HG02642 (cell line): Measurements from ENCODE around the gene FICD.
"Not testable (repeated sequence)": the region's sequence is repeated elsewhere in the genome, so short reads cannot be mapped to it uniquely, and the experiment has no call there.

Source experiments
- ATAC-seq: cut with Tn5 transposase; IDR thresholded peaks from one replicate; pipeline ENCODE4 v1.9.1; 2021; ENCODE audit warnings: mild to moderate bottlenecking; ENCODE audit not compliant: unreplicated experiment, poor library complexity

The FICD gene

DNA sequence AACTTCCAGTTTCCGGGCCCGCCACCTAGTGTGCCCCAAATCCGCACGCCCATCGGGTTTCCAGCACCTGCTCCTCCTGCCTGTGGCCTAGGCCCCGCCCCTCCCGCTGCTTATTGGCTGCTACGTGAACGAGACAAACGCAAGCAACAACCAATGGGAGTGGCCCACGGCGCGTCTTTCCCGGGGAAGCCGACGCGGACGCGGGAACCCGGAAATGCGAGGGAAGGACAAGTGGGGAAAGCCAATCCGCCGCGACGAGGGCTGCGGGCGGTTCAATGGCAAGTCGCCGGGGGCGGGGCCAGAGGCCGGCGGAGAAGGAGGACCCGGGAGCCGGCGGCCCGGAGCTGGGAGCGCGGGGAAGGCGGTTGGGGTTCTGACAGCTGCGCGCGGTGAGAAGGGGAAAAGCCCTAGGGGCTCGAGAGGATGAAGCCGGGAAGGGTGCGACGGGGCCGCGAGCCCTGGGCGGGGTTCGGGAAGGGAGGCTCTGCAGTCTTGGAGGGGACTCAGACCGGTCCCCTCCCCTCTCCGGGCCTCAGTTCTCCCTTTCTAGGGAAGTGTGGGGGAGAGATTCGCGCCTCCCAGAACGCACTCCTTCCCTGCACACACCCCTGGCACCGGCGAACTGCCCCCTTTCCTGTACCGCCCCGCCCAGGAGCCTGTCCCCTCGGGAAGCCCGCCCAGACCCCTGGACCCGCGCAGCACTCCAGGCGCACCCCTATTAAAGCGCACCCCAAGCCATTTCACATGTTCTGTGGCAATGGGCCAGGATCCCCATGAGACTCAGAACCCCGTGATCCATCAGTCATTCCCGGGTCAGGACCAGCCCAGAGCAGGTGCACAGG is at the start of gene FICD:
TSS of gene FICD (plus strand) at position 305 of the 842 bp plus-strand sequence. CDS start 1,696 bp downstream, outside the sequence.
- ATAC-seq: peak; percentile 89

- no peak for ATAC-seq
Measured at GRCh38 chr12:108465417-108465816, 49.7 kb upstream of the FICD start.

- no peak for ATAC-seq
Measured at GRCh38 chr12:108468196-108468968, 46.7 kb upstream of the FICD start.

DNA sequence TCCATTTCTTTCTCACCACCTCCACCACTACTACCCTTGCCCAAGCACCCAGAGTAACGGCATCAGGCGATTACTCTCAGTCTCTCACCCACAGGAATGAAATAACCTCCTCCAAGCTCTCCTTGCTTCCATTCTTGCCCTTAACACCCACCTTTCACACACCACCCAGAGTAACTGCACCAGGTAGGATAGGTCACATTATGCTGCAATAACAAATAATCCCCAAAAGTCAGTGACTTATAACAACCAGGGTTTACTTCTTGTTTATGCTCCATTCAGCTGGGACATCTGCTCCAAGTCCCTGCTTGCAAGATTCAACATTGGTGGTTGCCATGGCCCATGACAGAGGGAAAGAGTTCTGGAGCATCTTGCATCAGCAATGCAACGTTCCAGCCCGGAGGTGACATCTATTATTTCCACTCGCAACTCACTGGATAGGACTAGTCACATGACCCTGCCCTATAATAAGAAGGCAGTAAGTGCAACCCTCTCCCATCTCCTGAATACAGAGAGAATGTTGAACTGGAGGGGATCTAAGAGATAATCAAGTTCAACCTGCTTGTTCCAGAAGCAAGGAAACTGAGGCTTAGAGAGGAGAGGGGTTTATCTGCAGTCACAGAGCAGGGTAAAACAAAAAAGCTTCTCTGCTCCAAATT is 41.5 kb upstream of the FICD start:
- no peak for ATAC-seq

DNA sequence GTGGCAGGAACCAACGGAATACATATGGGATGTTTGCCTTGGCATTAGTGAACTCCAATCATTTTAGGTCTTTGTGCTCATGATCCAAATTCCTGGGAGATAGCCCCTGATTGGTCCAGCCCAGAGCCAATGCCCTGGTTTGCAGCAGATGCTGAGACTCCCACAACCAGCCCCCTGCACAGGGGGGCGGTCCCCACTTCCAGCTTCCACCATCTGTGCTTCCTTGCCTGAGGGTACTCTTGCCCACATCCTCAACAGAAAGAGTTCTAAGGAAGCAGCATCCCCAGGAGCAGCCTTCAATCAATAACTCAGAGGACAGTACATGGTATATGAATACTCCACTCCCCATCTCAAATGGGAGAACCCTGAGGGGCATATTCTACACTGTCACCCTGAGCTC is 39.7 kb upstream of the FICD start:
- no peak for ATAC-seq

DNA sequence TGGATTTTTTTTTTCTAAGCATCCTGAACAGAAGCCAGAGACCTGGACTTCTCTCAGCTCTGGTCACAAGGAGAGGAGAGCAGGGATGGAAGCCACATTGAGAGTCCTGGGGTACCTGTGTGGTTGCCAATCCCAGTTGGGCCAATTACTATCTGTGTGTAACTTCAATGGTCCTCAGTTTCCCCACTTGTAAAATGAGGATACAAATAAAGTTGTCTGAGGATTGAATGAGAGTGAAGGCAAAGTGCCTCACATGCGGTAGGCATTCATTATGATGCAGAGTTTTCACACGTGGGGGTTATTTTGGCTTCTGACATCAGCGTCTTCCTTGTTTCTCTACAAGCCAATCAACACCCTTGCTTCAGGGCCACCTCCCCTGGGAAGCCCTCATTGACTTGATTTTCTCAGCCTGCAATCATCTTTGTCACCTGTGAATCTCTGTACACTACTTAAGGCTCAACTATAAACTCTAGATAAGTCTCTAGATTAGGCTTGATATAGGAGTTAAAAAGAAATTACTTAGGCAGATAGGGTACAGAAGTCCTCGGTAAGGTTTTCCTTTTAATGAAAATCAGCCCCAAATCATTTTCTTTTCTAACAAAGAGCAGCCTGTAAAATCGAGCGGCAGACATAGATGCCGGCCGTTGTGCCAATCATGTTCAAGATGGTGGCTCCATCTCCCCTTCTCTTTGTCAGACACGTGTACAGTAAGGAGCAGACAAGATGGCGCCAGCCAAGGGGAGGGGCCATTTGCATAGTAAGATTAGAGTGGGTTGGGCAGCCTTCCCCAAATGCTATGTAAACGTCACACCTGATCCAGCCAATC is 37.8 kb upstream of the FICD start:
- ATAC-seq: no peak

GRCh38 chr12:108477881-108478259 is 37.2 kb upstream of the FICD start:
- no peak for ATAC-seq

DNA sequence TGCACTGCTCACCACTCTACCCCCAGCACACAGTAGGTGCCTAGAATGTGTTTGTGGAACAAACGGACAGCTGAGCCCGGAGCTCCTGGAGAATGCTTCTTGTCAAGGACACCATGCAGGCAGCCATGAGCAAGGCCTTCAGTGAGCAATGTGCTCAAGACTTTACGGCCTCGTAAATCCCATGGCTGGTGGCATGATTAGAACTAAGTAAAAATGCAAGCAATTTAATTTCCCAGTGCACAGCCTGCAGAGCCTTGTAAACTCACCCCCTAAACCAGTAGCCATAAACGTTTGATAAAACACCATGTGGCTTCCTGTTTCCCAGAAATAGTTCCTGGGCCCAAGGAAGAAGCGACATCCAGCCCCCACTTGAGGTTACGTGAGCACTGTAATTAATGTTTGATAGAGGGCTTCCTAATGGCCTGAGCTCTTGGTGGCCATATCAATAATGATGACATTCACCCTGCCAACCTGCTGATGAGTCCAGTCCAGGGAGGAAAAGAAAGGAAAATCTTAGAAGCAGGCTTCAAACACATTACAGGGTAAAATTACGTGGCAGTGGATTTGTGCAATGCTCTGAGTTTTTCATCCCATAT is 36.4 kb upstream of the FICD start:
- no peak for ATAC-seq

DNA sequence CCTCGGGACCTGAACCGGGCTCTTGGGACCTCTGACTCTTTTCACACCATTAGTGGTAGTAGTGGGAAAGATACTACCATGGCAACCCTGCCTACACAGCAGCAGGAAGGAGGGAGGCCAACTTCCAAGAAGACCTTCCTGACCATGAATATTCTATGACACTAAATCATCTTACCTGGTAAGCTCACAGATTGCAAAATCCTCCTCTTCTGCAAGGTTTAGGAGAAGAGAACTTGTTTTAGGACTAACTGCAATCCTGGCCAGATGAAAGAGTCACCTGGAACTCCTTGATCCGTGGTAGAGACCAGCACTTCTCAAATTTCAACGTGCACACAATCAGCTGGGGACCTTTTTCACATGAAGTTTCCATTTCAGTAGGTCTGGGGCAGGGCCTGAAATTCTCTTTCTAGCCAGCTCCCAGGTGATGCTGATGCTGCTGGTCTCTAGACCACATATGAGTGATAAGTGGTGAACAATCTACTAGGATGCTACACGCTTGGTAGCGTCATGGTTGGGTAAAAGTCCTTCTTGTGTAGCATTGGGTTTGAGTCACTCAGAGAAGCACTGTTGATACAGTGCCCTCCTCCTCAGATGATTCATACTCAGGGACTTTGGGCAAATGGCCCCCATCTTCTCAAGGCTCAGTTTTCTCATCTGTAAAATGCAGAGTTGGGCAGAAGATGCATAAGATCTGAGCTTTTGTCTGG is 35.6 kb upstream of the FICD start:
- no peak for ATAC-seq

DNA sequence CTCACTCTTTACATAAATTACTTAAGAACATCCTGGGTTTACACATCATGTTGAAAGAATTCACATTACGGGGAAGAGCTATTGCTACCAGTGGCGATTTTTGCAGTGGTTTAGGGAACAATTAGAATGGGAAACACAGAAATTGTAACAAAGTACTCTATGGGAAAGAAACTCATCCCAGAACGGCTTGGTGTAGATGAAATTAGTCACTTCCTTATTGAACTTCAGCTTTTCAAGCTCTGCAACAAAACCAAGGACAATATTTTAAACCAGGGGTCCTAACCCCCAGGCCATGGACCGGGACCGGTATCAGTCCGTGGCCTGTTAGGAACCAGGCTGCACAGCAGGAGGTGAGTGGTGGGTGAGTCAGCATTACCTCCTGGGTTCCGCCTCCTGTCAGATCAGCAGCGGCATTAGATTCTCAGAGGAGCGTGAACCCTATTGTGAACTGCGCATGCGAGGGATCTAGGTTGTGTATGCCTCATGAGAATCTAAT is 32.3 kb upstream of the FICD start:
- ATAC-seq: no peak

DNA sequence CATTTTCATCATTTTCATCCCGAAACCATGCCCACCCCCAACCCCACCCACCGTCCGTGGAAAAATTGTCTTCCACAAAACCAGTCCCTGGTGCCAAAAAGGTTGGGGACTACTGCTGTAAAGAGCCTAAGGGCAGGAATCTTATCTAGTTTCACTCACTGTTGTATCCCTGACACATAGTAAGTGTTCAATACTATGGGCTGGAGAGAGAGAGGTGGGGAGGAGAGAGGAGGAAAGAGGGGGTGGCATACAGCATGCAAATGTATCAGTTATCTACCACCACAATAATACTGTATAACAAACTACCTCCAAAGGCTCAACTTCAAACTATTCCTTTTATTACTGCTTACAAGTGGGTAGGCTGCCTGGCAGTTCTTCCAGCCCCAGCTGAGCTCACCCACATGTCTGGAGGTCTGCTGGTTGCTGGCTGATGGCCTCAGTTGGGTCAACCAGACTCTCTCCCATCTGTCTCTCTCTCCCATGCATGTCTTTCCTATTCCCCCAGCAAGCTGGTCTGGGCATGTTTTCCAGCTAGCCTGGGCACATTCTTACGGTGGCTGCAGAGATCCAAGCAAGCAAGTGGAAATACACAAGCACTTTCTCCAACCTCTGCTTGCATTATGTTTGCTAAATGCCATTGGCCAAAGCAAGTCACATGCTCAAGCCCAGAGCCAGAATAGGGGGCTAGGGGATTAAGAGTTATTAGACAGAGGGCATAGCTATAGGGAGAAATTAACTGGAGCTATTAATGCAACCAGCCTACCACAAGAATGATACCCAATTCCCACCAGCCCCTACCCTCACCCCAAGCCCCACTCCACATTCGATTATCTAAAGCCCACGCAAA is 31.6 kb upstream of the FICD start:
- ATAC-seq: no peak

DNA sequence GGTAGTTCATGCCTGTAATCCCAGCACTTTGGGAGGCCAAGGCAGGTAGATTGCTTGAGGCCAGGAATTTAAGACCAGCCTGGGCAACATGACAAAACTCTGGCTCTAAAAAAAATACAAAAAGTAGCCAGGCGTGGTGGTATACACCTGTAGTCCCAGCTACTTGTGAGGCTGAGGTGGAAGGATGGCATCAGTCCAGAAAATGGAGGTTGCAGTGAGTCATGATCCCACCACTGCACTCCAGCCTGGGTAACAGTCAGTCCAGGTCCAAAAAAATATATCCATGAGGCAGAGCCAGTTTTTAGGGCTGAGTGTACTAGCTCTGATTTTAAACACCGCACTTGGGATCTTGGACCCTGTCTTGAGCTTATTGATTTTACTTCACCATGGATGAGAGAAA is 30.6 kb upstream of the FICD start:
- no peak for ATAC-seq

DNA sequence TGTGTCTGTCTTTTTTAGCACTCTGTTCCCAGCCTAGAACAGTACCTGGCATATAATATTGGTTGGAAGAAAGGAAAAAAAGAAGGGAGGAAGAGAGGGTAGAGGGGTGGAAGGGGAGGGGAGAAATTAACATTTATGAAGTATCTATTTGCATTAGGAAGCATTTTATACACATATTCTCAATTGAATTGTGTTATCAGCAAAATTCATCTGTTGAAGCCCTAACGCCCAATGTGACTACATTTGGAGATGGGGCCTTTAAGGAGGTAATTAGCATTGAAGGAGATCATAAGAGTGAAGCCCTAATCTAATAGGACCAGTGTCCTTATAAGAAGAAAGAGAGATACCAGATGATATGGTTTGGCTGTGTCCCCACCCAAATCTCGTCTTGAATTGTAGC is 30.2 kb upstream of the FICD start:
- no peak for ATAC-seq

DNA sequence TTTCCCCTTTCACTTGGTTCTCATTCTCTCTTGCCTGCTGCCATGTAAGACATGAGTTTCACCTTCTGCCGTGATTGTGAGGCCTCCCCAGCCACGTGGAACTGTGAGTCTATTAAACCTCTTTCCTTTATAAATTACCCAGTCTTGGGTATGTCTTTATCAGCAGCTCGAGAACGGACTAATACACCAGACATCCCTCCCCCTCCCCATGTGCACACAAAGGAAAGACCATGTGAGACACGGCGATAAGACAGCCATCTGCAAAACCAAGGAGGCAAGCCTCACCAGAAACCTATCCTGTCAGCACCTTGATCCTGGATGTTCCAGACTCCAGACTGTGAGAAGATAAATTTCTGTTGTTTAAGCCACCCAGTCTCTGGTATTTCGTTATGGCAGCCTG is 29.7 kb upstream of the FICD start:
- ATAC-seq: not testable (repeated sequence)

DNA sequence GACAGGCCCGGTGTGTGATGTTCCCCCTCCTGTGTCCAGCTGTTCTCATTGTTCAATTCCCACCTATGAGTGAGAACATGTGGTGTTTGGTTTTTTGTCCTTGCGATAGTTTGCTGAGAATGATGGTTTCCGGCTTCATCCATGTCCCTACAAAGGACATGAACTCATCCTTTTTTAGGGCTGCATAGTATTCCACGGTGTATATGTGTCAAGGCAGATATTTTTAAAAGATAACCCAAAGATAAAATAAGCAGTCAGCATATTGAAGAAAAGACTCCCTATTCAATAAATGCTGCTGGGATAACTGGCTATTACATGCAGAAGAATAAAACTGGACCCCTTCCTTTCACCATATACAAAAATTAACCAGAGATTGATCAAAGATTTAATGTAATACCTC is 28.0 kb upstream of the FICD start:
- ATAC-seq: not testable (repeated sequence)

GRCh38 chr12:108491256-108491655 is 23.8 kb upstream of the FICD start:
- no peak for ATAC-seq

DNA sequence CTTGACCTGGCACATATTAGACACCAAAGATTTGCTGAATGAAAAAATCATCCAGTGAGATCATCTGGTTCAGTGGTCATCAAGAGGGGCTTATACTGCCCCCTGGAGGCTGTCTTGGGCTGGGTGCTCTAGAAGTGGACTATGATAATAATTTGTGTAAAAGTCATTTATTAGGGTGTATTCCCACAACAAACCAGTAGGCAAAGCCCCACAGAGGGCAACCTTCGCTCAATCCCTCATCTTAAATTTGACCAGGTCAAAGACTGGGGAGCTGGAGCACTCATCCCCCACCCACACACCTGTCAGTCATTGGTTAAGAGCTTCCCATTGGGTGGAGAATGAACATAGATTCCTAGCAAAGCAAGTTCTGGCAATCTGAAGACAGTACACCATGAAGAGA is 20.0 kb upstream of the FICD start:
- ATAC-seq: no peak
